GM21723 (cell line): Measurements from ENCODE around the gene ZNF747.
A peak's percentile ranks its signal among the peaks of the same experiment; 100 is the strongest.
"Not testable (repeated sequence)": the region's sequence is repeated elsewhere in the genome, so short reads cannot be mapped to it uniquely, and the experiment has no call there.

ENCODE experiments used
- ATAC-seq: cut with Tn5 transposase; IDR thresholded peaks from one replicate; pipeline ENCODE4 v1.9.1; 2021; ENCODE audit warnings: mild to moderate bottlenecking, moderate library complexity; ENCODE audit not compliant: unreplicated experiment

The ZNF747 gene

DNA sequence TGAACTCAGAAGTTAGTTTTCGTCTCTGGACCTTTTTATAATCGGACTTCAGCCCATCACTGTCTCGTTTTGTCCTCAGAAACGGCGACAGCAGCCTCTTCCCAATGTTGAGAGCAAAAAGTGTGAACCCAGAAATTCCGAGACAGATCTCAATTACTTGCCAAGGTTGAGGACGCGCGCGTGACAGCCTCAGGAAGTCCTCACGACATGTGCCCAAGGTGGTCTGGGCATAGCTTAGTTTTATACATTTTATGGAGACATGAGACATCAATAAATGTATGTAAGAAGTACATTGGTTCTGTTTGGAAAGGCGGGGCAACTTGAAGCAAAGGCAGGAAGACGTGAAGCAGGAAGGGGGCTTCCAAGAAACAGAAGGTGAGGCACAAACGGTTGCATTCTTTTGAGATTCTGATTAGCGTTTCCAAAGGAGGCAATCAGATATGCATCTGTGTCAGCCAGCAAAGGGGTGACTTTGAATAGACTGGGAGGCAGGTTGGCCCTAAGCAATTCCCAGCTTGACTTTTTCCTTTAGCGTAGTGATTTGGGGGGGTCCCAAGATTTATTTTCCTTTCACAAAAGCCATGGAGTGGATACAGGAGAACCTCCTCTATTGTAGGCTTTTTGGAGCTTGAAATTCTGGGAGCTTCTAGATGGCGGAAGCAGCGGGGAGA is 583 bp upstream of the ZNF747 start:
- ATAC-seq: peak; percentile 8

DNA sequence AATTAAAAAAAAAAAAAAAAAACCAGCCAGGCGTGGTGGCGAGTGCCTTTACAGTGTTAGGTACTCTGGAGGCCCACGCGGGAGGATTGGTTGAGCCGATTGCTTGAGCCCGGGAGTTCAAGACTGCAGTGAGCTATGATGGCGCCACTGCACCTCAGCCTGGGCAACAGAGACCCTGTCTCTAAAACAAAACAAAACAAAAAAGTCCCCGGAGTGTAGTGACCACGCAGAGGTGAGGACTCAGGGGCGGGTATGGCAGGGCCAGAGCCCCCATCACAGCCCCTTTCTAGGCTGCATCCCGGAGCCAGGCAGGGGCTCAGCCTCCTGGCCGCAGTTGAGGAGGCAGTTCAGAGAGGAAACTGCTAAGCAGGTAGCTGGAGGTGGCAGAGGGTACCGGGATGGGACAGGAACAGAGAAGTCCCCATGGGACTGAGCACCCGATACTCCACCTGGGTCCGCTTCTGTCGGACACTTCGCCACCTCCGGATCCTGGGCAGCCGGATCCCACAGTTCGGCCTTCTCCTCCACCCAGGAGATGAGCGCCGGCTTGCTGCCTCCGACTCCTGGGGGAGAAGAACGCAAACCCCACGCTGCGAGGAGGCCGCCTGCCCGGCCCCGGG is 800 bp downstream of the ZNF747 start:
- ATAC-seq: peak; percentile 17

DNA sequence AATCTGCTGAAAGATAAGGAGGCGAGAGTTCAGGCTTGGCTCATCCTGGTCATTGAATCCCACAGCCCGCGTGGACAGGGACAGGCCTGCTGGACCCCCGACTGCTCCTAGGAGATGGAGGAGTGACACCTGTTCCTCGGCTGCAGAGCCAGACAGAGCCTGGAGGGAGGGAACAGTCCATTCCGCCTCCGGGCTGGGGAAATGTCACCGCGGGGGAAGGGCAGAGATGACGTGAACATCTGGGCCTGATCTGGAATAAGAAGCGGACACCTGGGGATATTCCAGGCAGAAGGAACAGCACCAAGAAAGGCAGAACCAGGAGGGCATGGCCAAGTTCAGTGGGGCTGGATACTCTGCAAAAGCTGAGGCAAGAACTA is 1.5 kb downstream of the ZNF747 start:
- ATAC-seq: no peak

DNA sequence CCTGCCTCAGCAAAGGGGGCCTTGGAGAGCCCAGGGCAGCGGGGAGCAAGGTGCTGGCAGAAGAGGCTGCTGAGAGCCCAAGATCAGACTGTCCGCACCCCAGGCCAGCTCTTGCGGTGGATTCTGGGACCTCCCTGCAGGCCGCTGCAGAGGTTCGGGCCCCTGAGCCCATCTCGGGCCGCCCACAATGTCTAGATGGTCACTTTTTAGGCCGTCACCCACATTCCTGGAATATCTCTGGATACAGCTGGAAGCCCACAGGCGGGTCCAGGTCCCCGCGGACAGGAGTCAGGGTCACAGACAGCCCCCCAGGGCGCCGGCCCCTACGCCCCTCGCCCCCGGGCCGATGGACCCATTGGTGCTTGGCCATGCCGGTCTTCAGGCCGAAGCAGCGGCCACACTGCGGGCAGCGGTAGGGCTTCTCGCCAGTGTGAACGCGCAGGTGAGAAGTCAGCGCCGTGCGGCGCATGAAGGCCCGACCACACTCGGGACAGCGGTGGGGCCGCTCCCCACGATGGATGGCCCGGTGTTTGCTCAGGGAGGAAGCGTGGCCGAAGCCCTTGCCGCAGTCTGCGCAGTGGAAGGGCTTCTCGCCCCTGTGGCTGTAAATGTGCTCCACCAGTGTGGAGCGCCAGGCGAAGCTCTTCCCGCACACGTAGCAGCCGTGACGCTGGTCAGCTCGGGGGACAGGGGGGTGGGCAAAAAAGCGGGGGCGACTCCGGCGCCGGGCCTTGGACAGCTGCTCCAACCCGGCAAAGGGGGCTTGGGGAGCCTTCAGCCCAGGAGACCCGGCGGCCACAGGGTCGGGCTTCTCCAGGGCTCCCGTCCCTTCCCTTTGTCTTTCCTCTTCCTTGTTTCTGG is 2.1 kb downstream of the ZNF747 start:
- no peak for ATAC-seq

DNA sequence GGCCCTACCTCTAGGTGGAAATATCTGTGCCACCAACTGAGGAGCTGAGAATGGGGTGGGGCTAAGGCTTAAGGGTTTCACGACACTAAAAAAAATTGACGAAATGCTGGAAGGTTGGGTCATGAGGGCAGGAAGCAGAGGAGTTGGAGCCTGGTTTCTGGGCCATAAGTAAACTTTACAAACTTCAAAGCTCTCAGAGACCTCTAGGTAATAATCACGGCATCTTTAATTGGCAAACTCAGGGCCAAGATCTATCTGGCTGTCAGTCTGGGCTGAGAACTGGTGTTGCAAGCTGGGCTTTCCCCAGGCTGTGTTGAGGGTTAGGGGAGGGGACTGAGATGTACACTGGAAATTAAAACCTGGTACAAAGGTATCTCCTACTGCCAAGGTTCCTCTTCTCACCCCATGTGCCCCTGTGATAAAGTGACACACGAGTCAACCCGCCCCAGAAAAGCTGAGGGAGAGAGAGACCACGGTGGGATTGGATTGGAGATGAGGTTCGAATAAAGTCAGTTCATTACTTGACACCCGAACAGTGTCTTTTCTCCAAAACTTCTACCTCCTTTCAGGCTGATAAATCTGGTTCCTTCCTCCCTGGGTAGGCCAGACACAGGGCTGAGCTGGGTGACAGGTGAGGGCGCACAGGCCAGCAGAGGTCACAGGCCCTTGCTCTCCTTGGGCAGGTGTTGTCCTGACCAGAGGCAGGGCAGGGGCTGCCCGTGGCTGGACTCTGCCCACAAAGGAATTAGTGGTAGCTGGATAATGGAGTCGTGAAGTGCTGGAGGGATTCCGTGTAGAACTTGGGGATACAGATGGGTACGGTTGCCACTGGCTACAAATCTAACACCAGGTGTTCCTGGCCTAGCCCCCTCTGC is 4.3 kb downstream of the ZNF747 start:
- ATAC-seq: no peak

DNA sequence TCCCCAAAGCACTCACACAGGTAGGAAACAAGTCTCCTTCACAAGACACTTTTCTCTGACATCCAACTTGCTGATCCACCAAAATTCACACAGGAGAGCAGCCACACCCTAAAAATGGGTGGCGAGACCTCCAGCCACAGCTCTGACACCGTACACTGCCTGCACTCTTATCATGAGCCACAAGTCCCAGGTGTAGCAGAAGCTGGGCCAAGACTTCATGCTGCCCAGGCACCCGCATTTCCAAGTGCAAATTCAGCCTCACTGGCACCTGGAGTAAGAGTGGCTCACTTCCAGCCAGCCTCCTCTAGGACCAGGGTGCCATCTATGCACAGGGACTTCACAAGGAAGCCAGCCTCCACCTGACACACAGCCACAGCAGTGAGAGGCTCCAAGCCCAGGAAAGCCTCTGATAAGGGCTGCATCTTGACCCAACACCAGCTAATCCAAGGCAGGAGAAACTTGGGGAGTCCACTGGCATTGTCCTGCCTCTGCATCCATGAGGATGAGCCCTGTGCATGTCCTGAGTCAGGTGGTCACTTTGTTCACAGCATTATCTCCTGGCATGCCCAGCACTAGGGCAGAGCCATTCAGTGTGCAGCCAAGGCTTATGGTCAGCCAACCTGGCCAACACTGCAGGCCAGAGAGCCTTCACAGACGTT is 5.7 kb downstream of the ZNF747 start:
- ATAC-seq: no peak

DNA sequence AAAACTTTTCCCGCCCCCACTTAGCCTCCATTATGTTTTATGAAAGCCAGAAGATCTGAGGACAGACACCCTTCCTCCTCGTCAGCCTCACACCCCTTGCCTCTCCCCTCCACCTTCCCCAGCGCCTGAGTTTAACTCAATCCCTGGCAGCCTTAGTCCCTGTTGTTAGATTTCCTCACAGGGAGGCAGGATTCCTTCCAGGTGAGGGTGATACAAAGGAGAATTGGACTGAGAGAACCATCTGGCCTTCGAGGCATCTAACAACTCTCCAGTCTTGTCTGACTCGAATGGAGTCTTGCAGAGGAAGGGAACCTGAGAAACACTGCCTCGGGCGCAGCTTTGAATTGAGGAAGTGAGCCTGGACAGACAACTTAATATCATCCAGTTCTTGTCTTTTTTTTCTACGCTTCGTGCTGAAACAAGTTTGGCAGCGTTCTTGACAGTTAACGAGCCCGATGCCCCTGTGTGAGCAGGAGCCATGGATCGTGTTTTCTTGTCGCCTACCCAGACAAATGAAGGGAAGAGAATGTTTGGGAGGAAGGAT is 7.0 kb downstream of the ZNF747 start:
- ATAC-seq: peak; percentile 20

DNA sequence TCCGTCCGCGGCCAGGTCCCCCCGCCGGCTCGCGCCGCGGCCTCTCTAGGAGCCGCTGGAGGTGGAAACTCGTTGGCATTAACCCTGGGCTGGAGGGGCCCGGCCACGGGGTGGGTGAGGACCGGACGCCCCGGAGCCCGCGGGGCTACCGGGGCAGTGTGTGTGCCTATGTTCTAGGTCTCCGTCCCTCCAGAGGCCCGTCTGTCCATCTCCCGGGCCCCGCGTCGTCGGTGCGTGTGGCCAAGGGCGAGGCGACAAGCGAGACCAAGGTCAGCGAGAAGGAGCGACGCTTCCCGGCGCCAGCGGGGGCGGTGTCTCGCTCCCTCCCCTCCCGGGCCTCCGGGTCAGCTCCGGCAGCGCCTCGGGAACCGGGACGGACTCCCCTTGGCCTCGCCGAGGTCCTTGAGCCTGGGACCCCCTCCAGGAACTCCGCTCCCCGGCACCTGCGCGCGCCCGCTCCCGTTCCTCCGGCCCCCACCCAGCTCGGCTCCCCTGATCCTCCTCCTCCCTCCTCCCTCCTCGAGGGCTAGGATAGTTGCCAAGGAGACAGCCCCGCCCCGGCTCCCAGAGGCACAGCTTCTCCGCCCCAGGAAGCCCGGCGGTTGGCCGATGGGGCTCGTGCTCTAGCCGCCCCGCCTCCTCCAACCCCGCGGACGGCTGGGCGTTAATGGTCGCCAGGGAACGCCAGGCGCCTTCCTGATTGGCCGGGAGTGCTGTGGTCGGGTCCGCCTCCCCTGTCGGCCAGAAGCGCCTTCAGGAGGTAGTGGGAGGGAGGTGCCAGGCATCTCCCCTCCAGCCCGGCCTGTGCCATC is 7.6 kb downstream of the ZNF747 start:
- ATAC-seq: peak; percentile 72

DNA sequence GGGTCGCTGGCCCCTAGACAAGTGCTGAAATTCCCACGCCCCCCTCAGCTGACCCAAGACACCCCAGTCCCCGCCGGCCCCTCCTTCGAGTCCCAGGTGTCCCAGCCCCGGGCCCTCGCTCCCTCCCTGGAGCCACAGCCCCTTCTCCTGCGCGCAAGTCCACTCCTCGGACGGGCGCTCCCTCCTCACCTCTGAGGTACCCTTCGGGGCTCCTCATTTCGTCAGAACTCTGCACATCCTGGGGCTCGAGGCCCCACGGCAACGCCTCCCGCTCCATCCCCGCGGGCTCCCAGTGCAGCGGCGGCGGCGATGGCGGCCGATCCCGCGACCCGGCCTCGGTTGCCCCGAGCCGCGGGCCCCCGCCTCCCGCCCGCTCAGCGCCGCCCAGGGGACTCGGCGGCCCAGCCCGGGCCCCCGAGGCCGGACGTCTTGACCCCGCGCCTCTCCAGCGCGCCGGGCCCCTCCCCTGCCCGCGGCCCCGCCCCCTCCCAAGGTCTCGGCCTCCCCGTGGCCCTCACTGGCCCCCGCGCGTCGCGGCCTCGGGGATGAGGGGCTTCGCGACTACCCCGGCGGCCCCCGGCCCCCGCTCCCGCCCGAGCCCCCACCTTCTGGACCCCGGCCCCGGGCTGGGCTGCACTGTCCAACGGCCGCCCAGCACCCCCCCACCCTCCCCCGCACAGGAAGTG is 8.4 kb downstream of the ZNF747 start, which contains the start of gene ZNF768:
Gene ZNF768 (minus strand): TSS at position 430 of the 686 bp plus-strand sequence. CDS start 153 bp downstream, at position 277.
- peak; percentile 34 for ATAC-seq

DNA sequence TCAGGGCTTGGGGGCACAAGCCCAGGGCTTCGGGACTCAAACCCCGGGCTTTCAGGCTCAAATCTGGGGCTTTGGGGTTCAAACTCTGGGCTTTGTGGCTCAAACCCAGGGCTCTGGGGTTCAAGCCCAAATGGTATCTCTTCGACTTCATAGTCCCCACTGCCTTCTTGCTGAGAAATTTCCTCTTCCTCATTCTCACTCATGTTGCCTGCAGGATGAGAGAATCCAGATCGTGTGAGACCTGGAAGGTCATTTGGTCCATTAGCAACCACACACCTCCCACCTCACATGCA is 8.9 kb downstream of the ZNF747 start:
- ATAC-seq: no peak

DNA sequence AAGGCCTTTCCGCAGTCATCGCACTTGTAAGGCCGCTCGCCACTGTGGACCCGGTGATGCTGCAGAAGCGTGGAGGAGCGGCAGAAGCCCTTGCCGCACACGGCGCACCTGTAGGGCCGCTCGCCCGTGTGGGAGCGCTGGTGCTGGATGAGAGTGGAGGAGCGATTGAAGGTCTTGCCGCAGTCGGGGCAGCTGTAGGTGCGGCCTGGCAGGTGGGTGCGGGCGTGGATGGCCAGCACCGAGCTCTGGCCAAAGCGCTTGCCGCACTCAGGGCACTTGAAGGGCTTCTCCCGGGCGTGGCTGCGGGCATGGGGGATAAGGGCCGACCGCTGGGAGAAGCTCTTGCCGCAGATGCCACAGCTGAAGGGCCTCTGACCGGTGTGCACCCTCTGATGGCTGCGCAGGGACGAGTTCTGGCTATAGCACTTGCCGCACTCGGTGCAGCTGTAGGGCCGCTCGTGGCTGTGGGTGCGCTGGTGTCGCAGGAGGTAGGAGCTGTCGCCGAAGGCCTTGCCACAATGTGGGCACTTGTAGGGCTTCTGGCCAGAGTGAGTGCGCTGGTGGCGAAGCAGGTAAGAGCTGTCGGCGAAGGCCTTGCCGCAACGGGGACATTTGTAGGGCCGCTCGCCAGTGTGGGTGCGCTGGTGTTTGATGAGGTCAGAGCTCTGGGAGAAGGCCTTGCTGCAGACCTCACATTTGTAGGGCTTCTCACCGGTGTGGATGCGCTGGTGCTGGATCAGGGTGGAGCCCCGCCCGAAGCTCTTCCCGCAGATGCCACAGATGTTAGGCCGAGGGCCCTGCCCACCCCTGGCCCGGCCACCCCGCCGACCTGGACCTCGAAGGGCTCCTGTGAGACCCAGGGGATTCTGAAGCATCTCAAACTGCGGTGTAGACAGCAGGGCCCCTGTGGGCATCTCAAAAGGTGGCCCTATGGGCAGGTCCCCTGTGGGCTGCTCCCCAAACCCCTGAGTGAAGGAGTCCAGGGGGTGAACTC is 9.8 kb downstream of the ZNF747 start:
- ATAC-seq: no peak

DNA sequence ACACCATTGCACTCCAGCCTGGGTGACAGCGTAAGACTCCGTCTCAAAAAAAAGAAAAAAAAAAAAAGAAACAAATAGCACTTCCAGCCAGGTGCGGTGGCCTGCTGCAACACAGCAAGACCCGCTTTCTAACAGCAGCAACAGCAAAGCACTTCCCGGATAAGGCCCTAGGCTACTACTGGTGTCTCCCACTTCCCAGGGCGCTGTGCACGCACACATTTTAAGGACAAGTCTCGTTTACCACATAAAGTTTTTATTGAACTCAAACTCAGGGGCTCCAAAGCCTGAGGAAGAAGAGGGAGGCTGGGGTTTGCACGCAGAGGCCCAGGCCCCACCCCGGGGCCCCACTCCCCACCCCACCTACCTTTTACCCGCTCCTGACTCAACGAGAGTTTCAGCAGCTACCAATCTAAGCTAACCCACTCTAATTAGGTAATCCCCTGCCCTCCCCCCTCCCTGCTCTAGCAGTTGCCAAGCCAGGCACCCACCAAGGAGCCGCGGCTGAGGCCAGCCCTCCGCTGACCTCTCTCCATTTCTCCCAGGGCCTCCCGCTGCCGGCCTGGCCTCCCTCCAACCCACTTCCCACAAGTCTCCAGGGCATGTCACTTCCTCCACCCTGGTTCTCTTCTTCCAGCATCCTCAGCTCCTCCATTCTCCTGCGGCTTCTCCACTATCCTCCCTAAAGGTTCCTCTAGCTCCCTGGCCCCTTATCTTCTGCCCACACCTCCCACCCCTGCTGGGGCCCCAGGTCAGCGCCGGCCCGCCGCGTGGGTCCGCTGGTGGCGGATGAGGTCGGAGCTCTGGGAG is 10.7 kb downstream of the ZNF747 start:
- ATAC-seq: no peak

DNA sequence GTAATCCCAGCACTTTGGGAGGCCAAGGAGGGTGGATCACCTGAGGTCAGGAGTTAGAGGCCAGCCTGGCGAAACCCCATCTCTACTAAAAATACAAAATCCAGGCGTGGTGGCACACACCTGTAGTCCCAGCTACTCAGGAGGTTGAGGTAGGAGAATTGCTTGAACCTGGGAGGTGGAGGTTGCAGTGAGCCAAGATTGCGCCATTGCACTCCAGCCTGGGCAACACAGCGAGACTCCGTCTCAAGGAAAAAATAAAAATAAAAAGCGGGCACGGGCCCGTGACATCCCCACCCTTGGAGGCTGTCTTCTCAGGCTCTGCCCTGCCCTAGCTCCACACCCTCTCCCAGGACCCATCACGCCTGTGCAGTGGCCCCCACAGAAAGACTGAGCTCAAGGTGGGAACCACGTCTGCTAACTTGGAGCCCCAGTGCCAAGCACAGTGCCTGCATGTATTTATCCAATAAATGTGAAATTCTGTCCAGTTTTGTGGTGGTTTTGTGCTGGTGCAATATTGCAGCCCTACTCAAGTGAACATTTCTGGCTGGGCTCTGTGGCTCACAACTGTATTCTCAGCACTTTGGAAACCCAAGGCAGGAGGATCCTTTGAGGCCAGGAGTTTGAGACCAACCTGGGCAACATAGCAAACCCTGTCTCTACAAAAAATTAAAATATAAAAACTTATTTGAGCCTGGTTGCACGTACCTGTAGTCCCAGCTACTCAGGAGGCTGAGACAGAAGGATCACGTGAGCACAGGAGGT is 11.8 kb downstream of the ZNF747 start:
- not testable (repeated sequence) for ATAC-seq

DNA sequence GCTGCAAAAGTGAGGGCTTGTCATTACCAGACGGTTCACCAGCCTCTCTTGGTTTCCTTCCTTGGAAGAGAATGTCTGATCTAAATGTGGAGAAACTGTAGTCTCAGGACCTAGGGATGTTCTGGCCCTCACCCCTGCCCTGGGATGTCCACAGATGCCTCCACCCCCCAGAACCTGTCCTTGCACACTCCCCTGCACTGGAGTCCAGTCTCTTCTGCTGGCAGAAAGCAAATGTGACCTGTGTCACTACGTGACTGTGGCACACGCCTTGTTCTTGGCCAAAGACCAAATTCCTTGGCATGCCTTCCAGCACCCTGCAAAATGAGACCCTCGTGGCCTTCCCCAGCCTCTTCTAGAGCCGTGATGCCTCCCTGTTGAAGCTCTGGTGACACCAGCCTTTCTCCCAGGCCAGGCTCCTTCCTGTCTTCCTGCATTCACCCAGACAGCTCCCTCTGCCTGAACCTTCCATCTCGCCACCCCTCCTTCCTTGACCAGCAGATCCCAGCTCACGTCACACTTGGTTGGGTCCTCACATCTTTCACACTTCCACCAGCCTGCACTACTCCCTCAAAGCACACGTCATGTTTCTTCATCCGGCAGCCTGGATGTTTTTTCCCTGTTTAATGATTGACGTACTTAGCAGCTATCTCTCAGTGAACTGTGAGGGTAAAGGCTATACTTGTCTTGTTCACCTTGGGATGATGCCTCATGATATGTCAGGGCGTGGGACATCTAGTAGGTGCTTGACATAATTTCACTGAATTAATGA is 12.6 kb downstream of the ZNF747 start:
- ATAC-seq: no peak

DNA sequence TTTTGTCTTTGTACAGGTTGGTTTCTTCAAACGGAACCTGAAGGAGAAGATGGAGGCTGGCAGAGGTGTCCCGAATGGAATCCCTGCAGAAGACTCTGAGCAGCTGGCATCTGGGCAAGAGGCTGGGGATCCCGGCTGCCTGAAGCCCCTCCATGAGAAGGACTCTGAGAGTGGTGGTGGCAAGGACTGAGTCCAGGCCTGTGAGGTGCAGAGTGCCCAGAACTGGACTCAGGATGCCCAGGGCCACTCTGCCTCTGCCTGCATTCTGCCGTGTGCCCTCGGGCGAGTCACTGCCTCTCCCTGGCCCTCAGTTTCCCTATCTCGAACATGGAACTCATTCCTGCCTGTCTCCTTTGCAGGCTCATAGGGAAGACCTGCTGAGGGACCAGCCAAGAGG is 13.2 kb downstream of the ZNF747 start:
- ATAC-seq: no peak
